ENCODE results near the gene PCDHAC1. TPM values are rescaled to one million over a fixed set of nuclear protein-coding genes. Genes with fewer than 3 reads are reported as not detected.

PCDHAC1 gene
- polyA plus RNA-seq, 1 of the 3 experiments (the other 2 are of a cell fraction) = 0.08 TPM

DNA sequence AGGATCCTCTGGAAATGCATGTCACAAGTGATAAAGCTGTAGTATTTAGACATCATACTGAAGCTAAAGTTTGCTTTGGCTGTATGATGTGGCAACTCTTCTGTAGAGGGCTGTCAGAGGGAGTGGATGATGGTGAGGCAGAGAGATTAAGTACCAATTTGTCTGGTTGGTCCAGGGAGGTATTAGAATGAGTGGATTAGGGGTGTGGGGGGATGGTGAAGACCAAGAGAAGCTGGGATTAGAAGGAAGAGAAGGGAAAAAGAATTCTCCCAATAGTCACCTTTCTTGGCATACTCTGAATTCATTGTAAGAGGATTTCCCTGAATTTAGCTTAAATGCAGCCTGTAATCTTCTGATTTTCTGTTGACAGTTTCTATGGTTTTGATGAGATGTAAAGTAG, 43.8 kb downstream of the PCDHAC1 start:
- CTCF ChIA-PET = interaction anchor here (0.7 to 6.5 kb wide), 7 partner anchors 9 to 129 kb away, joined by 3 to 28 read pairs (median 4); partner anchors contain the start of gene PCDHA8

More for the DNA sequence above, 43.8 kb downstream of the PCDHAC1 start:
- no peaks in the 10 kb centered on the region for H4K20me1 ChIP-seq (ENCODE audit: insufficient read depth)
- H3K4me1 ChIP-seq (ENCODE audit: control insufficient read depth in 1 of 2, insufficient read depth in 2 of 2, low read depth in 1 of 2, low read length in 1 of 2) = peaks cover 8 to 39% of the 10 kb centered on the region in 2 experiments; a peak in 3 of 4 replicates
- no peaks in the 10 kb centered on the region for H3K9me2 ChIP-seq
- no peaks in the 10 kb centered on the region for H3K27me3 ChIP-seq (ENCODE audit: insufficient read depth)
- no peaks in the 10 kb centered on the region for H3K36me3 ChIP-seq (replicated peaks in 1 of 2; ENCODE audit: control insufficient read depth in 1 of 2, insufficient read depth in 2 of 2, low read length in 1 of 2)
- no peak for TF ChIP-seq RCOR1 (IDR thresholded peaks at IDR 0.05; ENCODE audit: low read length)
- TF ChIP-seq NRF1 (IDR thresholded peaks at IDR 0.05; ENCODE audit: low read depth, low read length) = no peak
- no peak for TF ChIP-seq POLR2AphosphoS5 (IDR thresholded peaks at IDR 0.05; ENCODE audit: low read depth, low read length)
- TF ChIP-seq FOXJ3 (CRISPR knock-in tag; IDR thresholded peaks at IDR 0.05) = no peak
- TF ChIP-seq, protein P1, sequence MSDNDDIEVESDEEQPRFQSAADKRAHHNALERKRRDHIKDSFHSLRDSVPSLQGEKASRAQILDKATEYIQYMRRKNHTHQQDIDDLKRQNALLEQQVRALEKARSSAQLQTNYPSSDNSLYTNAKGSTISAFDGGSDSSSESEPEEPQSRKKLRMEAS (IDR thresholded peaks at IDR 0.05; ENCODE audit: low read depth) = no peak
- TF ChIP-seq MXI1 (IDR thresholded peaks at IDR 0.05; ENCODE audit: low read depth, low read length) = no peak
- TF ChIP-seq PBX3 (IDR thresholded peaks at IDR 0.05) = no peak
- TF ChIP-seq, protein P2, sequence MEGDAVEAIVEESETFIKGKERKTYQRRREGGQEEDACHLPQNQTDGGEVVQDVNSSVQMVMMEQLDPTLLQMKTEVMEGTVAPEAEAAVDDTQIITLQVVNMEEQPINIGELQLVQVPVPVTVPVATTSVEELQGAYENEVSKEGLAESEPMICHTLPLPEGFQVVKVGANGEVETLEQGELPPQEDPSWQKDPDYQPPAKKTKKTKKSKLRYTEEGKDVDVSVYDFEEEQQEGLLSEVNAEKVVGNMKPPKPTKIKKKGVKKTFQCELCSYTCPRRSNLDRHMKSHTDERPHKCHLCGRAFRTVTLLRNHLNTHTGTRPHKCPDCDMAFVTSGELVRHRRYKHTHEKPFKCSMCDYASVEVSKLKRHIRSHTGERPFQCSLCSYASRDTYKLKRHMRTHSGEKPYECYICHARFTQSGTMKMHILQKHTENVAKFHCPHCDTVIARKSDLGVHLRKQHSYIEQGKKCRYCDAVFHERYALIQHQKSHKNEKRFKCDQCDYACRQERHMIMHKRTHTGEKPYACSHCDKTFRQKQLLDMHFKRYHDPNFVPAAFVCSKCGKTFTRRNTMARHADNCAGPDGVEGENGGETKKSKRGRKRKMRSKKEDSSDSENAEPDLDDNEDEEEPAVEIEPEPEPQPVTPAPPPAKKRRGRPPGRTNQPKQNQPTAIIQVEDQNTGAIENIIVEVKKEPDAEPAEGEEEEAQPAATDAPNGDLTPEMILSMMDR (IDR thresholded peaks at IDR 0.05) = no peak
- no peak for TF ChIP-seq USF1 (IDR thresholded peaks at IDR 0.05; ENCODE audit: borderline replicate concordance, low read depth)
- TF ChIP-seq, protein P3, sequence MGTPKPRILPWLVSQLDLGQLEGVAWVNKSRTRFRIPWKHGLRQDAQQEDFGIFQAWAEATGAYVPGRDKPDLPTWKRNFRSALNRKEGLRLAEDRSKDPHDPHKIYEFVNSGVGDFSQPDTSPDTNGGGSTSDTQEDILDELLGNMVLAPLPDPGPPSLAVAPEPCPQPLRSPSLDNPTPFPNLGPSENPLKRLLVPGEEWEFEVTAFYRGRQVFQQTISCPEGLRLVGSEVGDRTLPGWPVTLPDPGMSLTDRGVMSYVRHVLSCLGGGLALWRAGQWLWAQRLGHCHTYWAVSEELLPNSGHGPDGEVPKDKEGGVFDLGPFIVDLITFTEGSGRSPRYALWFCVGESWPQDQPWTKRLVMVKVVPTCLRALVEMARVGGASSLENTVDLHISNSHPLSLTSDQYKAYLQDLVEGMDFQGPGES (IDR thresholded peaks at IDR 0.05; ENCODE audit: low read depth, low read length) = no peak
- TF ChIP-seq TAF1 (IDR thresholded peaks at IDR 0.05; ENCODE audit: borderline replicate concordance, low read depth, low read length) = no peak
- no peak for TF ChIP-seq CHD2 (IDR thresholded peaks at IDR 0.05; ENCODE audit: low read length, partially characterized antibody)
- no peak for TF ChIP-seq MEF2A (IDR thresholded peaks at IDR 0.05; ENCODE audit: borderline replicate concordance, low read depth)
- no peak for TF ChIP-seq RFX5 (IDR thresholded peaks at IDR 0.05; ENCODE audit: low read length)
- no peak for TF ChIP-seq TEAD4 (IDR thresholded peaks at IDR 0.05; ENCODE audit: borderline replicate concordance, insufficient read depth)
- TF ChIP-seq ELF1 (IDR thresholded peaks at IDR 0.05) = no peak
- TF ChIP-seq ZBTB33 (IDR thresholded peaks at IDR 0.05; ENCODE audit: borderline replicate concordance, low read depth) = no peak
- H3K9me3 ChIP-seq = no peaks in the 10 kb centered on the region
- no peaks in the 10 kb centered on the region for H3K79me2 ChIP-seq (ENCODE audit: insufficient read depth)
- H2AFZ ChIP-seq (ENCODE audit: low read depth) = no peak overlapping the region
- H3K4me2 ChIP-seq = no peak overlapping the region
- POLR2A ChIA-PET = no interaction called here
- no peak for DNase-seq
- 0 out of 4 replicates have a peak overlapping the region, but pooled peaks of 1 of the 2 experiments have one; percentile 4 for H3K4me3 ChIP-seq (ENCODE audit: low read depth in 2 of 2, low read length in 1 of 2)
- H3K27ac ChIP-seq (ENCODE audit: low read depth in 2 of 2, low read length in 1 of 2) = peak overlapping the region in 1 of 2 experiments; percentile 48; a peak in 2 of 4 replicates
- no peaks in the 10 kb centered on the region for H3F3A ChIP-seq (replicated peaks; ENCODE audit: insufficient read depth)
- no peak overlapping the region for H3K9ac ChIP-seq
